Mucosa of rectum (tissue), 2 donors: ENCODE results near the gene ST14.

Experiments
- H3K27ac ChIP-seq, 2 donors: one replicate each; pipeline ENCODE4 v1.7.0; 2013; ENCODE audit warnings: inconsistent platforms in 2 of 2, low read depth in 2 of 2, low read length in 2 of 2
- H3K27me3 ChIP-seq, 2 donors: one replicate each; pipeline ENCODE4 v1.7.0; 2013; ENCODE audit warnings: low read length in 2 of 2; ENCODE audit not compliant: control insufficient read depth in 2 of 2, insufficient read depth in 2 of 2
- H3K36me3 ChIP-seq, 2 donors: one replicate each; pipeline ENCODE4 v1.7.0; 2013; ENCODE audit warnings: low read length in 2 of 2; ENCODE audit not compliant: control insufficient read depth in 2 of 2, insufficient read depth in 2 of 2
- H3K4me1 ChIP-seq, 2 donors: one replicate each; pipeline ENCODE4 v1.7.0; 2013; ENCODE audit warnings: low read length in 2 of 2, mild to moderate bottlenecking in 1 of 2; ENCODE audit not compliant: control insufficient read depth in 2 of 2, insufficient read depth in 2 of 2
- H3K4me3 ChIP-seq, 2 donors: one replicate each; pipeline ENCODE4 v1.7.0; 2013; ENCODE audit warnings: low read length in 2 of 2
- H3K9ac ChIP-seq, 2 donors: one replicate each; pipeline ENCODE4 v1.7.0; 2013; ENCODE audit warnings: low read length in 2 of 2, low read depth in 1 of 2, mild to moderate bottlenecking in 1 of 2
- H3K9me3 ChIP-seq, 2 donors: one replicate each; pipeline ENCODE4 v1.7.0; 2013; ENCODE audit warnings: low read length in 2 of 2; ENCODE audit not compliant: control insufficient read depth in 2 of 2
- donor health status: healthy.
- donor health status: Normal muscosa, but diverticular disease.

ST14 gene

GRCh38 chr11:130159657-130160497 is at the start of gene ST14:
Gene ST14 (plus strand): TSS chr11:130159782. CDS start chr11:130159980, 198 bp downstream.
- peak within 1 kb of the TSS; percentile 89 to 91 for H3K27ac ChIP-seq
- peaks cover 0 to 6% of the 10 kb centered on the region in 2 donors for H3K36me3 ChIP-seq
- no peaks in the 10 kb centered on the region for H3K9me3 ChIP-seq
- H3K27me3 ChIP-seq = peaks cover 0 to 9% of the 10 kb centered on the region in 2 donors
- H3K4me3 ChIP-seq = peak within 1 kb of the TSS; percentile 71 to 90
- H3K9ac ChIP-seq = peak within 1 kb of the TSS; percentile 92 to 99
- peaks cover 40 to 50% of the 10 kb centered on the region in 2 donors for H3K4me1 ChIP-seq

- H3K9me3 ChIP-seq = no peaks in the 10 kb centered on the region
- H3K27ac ChIP-seq = no peak overlapping the region
- H3K9ac ChIP-seq = no peak overlapping the region
- H3K4me3 ChIP-seq = no peak overlapping the region
- H3K36me3 ChIP-seq = peaks cover 17 to 21% of the 10 kb centered on the region in 2 donors
- no peaks in the 10 kb centered on the region for H3K4me1 ChIP-seq
- no peaks in the 10 kb centered on the region for H3K27me3 ChIP-seq
Measured at GRCh38 chr11:130110339-130111108, 49.1 kb upstream of the ST14 start.

GRCh38 chr11:130112071-130112830 is 47.3 kb upstream of the ST14 start:
- no peak overlapping the region for H3K4me3 ChIP-seq
- H3K9ac ChIP-seq = no peak overlapping the region
- peaks cover 17 to 21% of the 10 kb centered on the region in 2 donors for H3K36me3 ChIP-seq
- H3K27ac ChIP-seq = no peak overlapping the region
- no peaks in the 10 kb centered on the region for H3K27me3 ChIP-seq
- H3K4me1 ChIP-seq = no peaks in the 10 kb centered on the region
- H3K9me3 ChIP-seq = no peaks in the 10 kb centered on the region

GRCh38 chr11:130114281-130114680 is 45.3 kb upstream of the ST14 start:
- no peaks in the 10 kb centered on the region for H3K9me3 ChIP-seq
- H3K4me1 ChIP-seq = no peaks in the 10 kb centered on the region
- peaks cover 21 to 25% of the 10 kb centered on the region in 2 donors for H3K36me3 ChIP-seq
- no peak overlapping the region for H3K4me3 ChIP-seq
- H3K9ac ChIP-seq = no peak overlapping the region
- H3K27me3 ChIP-seq = no peaks in the 10 kb centered on the region
- H3K27ac ChIP-seq = no peak overlapping the region

- H3K9me3 ChIP-seq = no peaks in the 10 kb centered on the region
Measured at GRCh38 chr11:130114726-130115125, 44.9 kb upstream of the ST14 start.

GRCh38 chr11:130115218-130115617 is 44.4 kb upstream of the ST14 start:
- no peak overlapping the region for H3K9ac ChIP-seq
- H3K9me3 ChIP-seq = no peaks in the 10 kb centered on the region
- H3K4me3 ChIP-seq = no peak overlapping the region
- H3K36me3 ChIP-seq = peaks cover 21% of the 10 kb centered on the region in 2 donors
- H3K4me1 ChIP-seq = no peaks in the 10 kb centered on the region
- no peak overlapping the region for H3K27ac ChIP-seq
- H3K27me3 ChIP-seq = no peaks in the 10 kb centered on the region

More at GRCh38 chr11:130114726-130115125, 44.9 kb upstream of the ST14 start:
- no peaks in the 10 kb centered on the region for H3K27me3 ChIP-seq
- H3K36me3 ChIP-seq = peaks cover 21 to 25% of the 10 kb centered on the region in 2 donors
- no peaks in the 10 kb centered on the region for H3K4me1 ChIP-seq
- no peak overlapping the region for H3K4me3 ChIP-seq
- H3K27ac ChIP-seq = no peak overlapping the region
- H3K9ac ChIP-seq = no peak overlapping the region

DNA sequence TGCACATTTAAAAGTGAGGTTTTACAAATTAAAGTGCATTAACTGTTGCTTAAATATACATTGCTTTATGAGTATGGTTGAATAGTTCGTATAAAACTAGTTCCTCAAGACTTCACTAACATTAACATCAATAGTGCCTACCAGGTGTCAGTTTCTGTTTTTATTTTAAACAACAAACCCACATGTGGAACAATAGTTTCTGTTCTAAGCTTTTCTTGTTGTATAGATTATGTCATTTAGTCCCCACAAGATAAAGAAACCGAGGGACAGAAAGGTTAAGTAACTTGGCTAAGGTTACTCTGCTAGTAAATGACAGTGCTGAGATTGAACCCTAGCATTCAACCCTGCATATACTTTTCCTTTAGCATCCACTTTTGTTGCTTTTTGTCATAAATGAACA is 41.4 kb upstream of the ST14 start:
- Histone ChIP-seq H3K9me3 (no peaks in the 10 kb centered on the region), H3K36me3 (peaks cover 19 to 22% of the 10 kb centered on the region in 2 donors), H3K4me3 (no peak overlapping the region), H3K27ac (no peak overlapping the region), H3K4me1 (no peaks in the 10 kb centered on the region), H3K27me3 (no peaks in the 10 kb centered on the region), H3K9ac (no peak overlapping the region)

- Histone ChIP-seq H3K9ac (no peak overlapping the region), H3K27ac (no peak overlapping the region), H3K36me3 (peaks cover 25 to 28% of the 10 kb centered on the region in 2 donors), H3K9me3 (no peaks in the 10 kb centered on the region), H3K4me1 (peaks cover 0 to under 1% of the 10 kb centered on the region in 2 donors), H3K27me3 (no peaks in the 10 kb centered on the region), H3K4me3 (no peak overlapping the region)
Measured at GRCh38 chr11:130118636-130119387, 40.8 kb upstream of the ST14 start.

- peaks cover 29 to 32% of the 10 kb centered on the region in 2 donors for H3K36me3 ChIP-seq
- H3K27me3 ChIP-seq = no peaks in the 10 kb centered on the region
- H3K4me1 ChIP-seq = peaks cover 0 to 3% of the 10 kb centered on the region in 2 donors
- H3K9me3 ChIP-seq = no peaks in the 10 kb centered on the region
- no peak overlapping the region for H3K4me3 ChIP-seq
- no peak overlapping the region for H3K9ac ChIP-seq
- no peak overlapping the region for H3K27ac ChIP-seq
Measured at GRCh38 chr11:130120045-130120444, 39.5 kb upstream of the ST14 start.
